ENCODE measurements around the gene TIGD7.

Gene TIGD7

GRCh38 chr16:3295783-3296182 is 9.4 kb downstream of the TIGD7 start:
- H3K4me3 ChIP-seq (replicated peaks; ENCODE audit: low read depth, low read length), result no peak overlapping the region
- TF ChIP-seq CTCF (IDR thresholded peaks at IDR 0.05; ENCODE audit: low read length, missing control alignments), result no peak
- DNase-seq (ENCODE audit: low read depth), result no peak

- H3K4me3 ChIP-seq (replicated peaks; ENCODE audit: low read depth, low read length), result no peak overlapping the region
- no peak for TF ChIP-seq CTCF (IDR thresholded peaks at IDR 0.05; ENCODE audit: low read length, missing control alignments)
- DNase-seq (ENCODE audit: low read depth), result no peak
Observed at GRCh38 chr16:3295209-3295608, 10.0 kb downstream of the TIGD7 start.

DNA sequence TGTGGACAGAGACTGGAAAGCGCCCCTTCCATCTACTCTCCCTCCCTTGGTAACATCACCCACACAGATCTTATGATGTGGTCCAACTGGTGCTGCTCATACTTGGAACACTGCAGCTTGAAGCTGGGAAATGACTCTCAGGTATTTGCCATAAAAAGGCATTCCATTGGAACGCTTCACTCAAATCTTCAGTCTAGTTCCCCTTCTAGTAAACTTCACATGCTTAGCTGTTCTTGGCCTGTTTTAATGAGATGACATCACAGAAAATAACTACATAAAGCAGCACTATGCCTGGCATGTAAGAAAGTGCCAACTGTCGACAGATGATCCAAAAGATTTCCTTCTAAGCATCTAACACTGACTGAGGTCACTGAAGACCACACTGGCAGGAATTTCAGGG is 12.6 kb downstream of the TIGD7 start:
- DNase-seq (ENCODE audit: low read depth), result no peak
- no peak for TF ChIP-seq CTCF (IDR thresholded peaks at IDR 0.05; ENCODE audit: low read length, missing control alignments)
- no peak overlapping the region for H3K4me3 ChIP-seq (replicated peaks; ENCODE audit: low read depth, low read length)

DNA sequence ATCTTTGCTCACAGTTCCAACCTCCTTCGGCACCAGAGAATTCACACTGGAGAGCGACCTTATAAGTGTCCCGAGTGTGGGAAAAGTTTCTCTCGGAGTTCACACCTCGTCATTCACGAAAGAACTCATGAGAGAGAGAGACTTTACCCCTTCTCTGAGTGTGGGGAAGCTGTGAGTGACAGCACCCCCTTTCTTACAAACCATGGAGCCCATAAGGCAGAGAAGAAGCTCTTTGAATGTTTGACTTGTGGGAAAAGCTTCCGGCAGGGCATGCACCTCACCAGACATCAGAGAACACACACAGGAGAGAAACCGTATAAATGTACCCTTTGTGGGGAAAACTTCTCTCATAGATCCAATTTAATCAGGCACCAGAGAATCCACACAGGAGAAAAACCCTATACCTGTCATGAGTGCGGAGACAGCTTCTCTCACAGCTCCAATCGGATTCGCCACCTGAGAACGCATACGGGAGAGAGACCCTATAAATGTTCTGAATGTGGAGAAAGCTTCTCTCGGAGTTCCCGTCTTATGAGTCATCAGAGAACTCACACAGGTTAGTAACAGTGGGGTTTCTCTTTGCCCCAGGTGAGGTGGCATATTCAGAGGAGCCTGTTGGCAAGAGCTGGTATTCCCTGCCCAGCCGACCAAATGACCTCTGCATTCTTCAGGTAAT is 15.1 kb downstream of the TIGD7 start:
- DNase-seq (ENCODE audit: low read depth), result no peak
- H3K4me3 ChIP-seq (replicated peaks; ENCODE audit: low read depth, low read length), result no peak overlapping the region
- TF ChIP-seq CTCF (IDR thresholded peaks at IDR 0.05; ENCODE audit: low read length, missing control alignments), result no peak

- H3K4me3 ChIP-seq (replicated peaks; ENCODE audit: low read depth, low read length), result peak overlapping the region; percentile 82
- TF ChIP-seq CTCF (IDR thresholded peaks at IDR 0.05; ENCODE audit: low read length, missing control alignments), result no peak
- no peak for DNase-seq (ENCODE audit: low read depth)
Observed at GRCh38 chr16:3285131-3285530, 20.1 kb downstream of the TIGD7 start.

DNA sequence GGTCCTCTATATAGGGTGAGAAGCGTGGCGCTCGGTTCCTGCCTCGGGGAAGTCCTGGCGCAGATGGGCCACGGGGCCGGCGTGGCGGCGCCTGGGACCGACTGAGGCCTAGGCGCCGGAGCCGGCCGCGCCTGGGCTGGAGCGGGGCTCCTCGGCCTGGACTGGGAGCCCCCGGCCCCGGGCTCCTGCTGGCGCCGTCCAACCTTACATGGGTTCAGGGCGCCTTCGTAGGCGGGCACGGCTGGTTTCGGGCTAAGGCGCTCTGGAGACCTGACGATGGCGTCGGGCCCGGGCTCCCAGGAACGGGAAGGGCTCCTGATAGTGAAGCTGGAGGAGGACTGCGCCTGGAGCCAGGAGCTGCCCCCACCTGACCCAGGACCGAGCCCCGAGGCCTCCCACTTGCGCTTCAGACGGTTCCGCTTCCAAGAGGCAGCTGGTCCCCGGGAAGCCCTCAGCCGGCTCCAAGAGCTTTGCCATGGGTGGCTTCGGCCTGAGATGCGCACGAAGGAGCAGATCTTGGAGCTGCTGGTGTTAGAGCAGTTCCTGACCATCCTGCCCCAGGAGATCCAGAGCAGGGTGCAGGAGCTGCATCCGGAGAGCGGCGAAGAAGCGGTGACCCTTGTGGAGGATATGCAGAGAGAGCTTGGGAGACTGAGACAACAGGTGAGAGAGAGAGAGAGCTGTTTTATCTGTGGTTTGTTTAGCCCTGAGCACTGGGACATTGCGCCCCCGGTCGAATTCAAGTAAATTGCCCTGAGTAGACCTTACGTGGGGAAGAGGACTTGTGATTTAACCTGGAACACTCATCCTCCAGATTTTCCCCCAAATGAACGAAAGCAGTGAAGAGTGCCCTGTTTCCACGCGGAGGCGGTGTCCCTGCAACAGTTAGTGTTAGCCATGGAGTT is 21.4 kb downstream of the TIGD7 start:
- peak; percentile 10 for DNase-seq (ENCODE audit: low read depth)

More for the DNA sequence above, 21.4 kb downstream of the TIGD7 start:
- H3K4me3 ChIP-seq (replicated peaks; ENCODE audit: low read depth, low read length), result peak overlapping the region; percentile 82
- no peak for TF ChIP-seq CTCF (IDR thresholded peaks at IDR 0.05; ENCODE audit: low read length, missing control alignments)

Measured in fibroblast of pulmonary artery (primary cell).